DMS 273 (cell line): ENCODE data around the gene HCFC1R1.

Experiments used
- DNase-seq: peaks from one replicate; lab custom pipeline; 2025; ENCODE audit not compliant: unreplicated experiment; lab: John Stamatoyannopoulos, UW

The HCFC1R1 gene

GRCh38 chr16:3035972-3036725, 12.4 kb upstream of the HCFC1R1 start:
- no peak for DNase-seq

GRCh38 chr16:3035289-3035971, 11.7 kb upstream of the HCFC1R1 start:
- DNase-seq, result no peak

- no peak for DNase-seq
Observed at GRCh38 chr16:3032624-3033023, 8.9 kb upstream of the HCFC1R1 start.

- no peak for DNase-seq
Observed at GRCh38 chr16:3030222-3031212, 6.8 kb upstream of the HCFC1R1 start.

GRCh38 chr16:3029491-3030221, 5.9 kb upstream of the HCFC1R1 start:
- no peak for DNase-seq

GRCh38 chr16:3028716-3029319, 5.1 kb upstream of the HCFC1R1 start:
- DNase-seq, result peak; percentile 57

GRCh38 chr16:3027983-3028715, 4.4 kb upstream of the HCFC1R1 start:
- DNase-seq, result peak; percentile 96

- DNase-seq, result no peak
Observed at GRCh38 chr16:3027489-3027795, 3.7 kb upstream of the HCFC1R1 start.

- DNase-seq, result no peak
Observed at GRCh38 chr16:3026609-3027488, 3.1 kb upstream of the HCFC1R1 start.

GRCh38 chr16:3026003-3026378, 2.2 kb upstream of the HCFC1R1 start:
- no peak for DNase-seq

- no peak for DNase-seq
Observed at GRCh38 chr16:3025032-3026002, 1.6 kb upstream of the HCFC1R1 start.

- DNase-seq, result peak; percentile 78
Observed at GRCh38 chr16:3023415-3023668, 400 bp downstream of the HCFC1R1 start.

- DNase-seq, result no peak
Observed at GRCh38 chr16:3022684-3023414, 893 bp downstream of the HCFC1R1 start.

GRCh38 chr16:3022208-3022683, 1.5 kb downstream of the HCFC1R1 start:
- DNase-seq, result peak; percentile 90

GRCh38 chr16:3021449-3022207, 2.1 kb downstream of the HCFC1R1 start:
- DNase-seq, result peak; percentile 93
